SH-SY5Y (cell line): ENCODE data around the gene ZNF710.

Experiments
- GATA2 ChIP-seq: IDR thresholded peaks from 2 replicates; pipeline ENCODE4 v1.6.1; 2011; ENCODE audit warnings: mild to moderate bottlenecking, low read depth, low read length
- GATA3 ChIP-seq: IDR thresholded peaks from 2 replicates; pipeline ENCODE4 v1.6.1; 2011; ENCODE audit warnings: low read depth, mild to moderate bottlenecking, low read length, moderate library complexity

Gene ZNF710

DNA sequence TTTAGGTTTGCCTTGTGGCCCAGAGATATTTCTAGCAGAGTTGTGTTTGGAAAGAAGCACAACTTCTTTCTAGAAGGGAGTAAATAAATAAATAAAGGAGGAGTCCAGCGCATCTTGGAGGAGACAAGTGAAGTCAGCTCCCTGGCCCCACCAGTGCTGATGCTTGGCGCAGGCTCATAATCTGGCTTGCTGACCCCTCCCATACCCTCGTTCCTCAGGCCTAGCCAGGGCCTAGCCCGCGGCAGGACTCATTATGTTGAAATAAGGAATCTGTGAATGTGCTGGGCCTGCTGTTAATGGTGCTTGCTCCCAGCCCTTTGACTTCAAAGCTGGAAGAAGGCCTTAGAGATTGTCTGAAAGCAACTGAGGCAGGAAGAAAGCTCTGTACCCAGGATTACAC, 3.1 kb downstream of the ZNF710 start:
- no peak for TF ChIP-seq GATA2
- TF ChIP-seq GATA3: no peak

GRCh38 chr15:90004671-90005070, 3.5 kb downstream of the ZNF710 start:
- TF ChIP-seq GATA3 (no peak), GATA2 (no peak)

GRCh38 chr15:90006217-90007075, 5.3 kb downstream of the ZNF710 start:
- TF ChIP-seq GATA3 (no peak), GATA2 (no peak)

DNA sequence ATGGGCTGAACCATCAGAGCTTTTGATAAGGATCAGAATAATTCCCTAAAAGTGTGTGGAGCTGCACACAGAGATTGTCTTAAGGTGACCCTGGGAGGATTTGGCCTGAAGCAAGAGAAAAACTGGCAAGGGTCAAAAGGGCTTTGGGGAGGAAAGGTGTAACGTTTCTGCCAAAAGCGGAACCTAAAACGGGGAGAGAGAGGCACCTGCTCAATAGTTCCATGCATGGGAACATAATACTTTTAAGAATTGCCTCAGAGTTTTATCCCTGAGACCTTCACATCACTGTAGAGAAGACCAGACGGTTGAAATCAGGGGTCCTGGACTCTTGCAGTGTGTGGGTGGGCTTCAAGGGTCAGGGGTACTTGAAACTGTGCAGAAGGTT, 5.9 kb downstream of the ZNF710 start:
- no peak for TF ChIP-seq GATA3
- TF ChIP-seq GATA2: no peak

GRCh38 chr15:90008607-90009006, 7.5 kb downstream of the ZNF710 start:
- no peak for TF ChIP-seq GATA3
- TF ChIP-seq GATA2: no peak

DNA sequence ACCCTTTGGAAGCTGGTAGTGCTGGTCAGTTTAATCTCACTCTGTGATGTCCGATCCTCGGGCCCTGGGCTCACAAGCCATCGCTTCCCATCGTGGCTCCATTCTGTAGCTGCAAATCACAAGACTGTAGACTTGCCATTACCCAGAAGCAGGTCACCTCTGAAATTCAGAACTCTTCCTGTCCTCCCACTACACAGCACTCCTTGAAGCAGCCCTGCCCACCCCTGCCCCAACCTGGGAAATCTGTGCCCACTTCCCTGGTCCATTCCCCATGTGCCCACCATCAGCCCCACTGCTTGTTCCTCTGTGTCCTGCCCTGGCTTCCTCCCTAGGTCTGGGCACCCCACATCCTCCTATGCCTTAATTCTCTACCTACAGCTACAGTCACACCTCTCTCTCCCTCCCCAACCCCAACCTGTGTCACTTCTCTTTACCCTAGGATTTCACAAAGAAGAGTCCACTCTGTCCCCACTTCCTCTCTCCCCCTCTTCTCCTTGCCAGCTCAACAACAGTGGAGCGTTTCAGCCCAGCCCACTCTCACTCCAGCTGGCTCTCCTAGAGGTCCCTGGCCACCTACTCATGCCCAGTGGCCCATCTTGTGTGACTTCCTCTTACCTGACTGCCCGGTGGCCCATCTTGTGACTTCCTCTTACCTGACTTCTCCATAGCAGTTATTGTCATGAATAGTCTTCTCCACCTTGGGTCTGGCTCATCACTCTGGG, 8.3 kb downstream of the ZNF710 start:
- TF ChIP-seq GATA3 (no peak), GATA2 (no peak)

DNA sequence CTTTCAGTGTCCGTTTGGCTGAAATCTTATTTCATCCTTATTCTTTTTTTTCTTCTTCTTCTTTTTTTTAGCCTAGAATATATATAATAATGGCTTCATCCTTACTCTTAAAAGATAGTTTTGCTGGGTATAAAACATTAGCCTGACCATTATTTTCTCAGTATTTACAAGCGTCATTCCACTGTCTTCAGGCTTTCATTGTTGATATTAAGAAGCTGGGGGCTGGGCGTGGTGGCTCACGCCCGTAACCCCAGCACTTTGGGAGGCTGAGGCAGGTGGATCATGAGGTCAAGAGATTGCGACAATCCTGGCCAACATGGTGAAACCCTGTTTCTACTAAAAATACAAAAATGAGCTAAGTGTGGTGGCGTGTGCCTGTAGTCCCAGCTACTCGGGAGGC, 10.6 kb downstream of the ZNF710 start:
- no peak for TF ChIP-seq GATA2
- TF ChIP-seq GATA3: no peak

- TF ChIP-seq GATA2: no peak
- TF ChIP-seq GATA3: no peak
These were observed 12.4 kb downstream of the ZNF710 start for GRCh38 chr15:90013503-90013937.

DNA sequence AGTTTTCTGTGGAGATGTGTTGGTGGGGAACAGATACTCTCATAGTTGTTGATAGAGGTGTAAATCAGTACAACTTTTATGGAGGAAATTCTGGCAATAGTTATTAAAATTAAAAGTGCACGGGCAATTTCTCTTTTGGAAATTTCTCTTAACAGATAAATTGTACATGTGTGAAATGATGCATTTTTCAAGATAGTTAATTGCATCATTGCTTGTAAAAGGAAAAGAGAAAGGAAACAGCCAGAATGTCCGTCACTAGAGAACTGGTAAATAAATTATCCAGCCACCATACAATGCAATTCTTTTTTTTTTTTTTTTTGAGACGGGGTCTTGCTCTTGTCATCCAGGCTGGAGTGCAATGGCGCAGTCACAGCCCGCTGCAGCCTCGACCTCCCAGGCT, 14.2 kb downstream of the ZNF710 start:
- TF ChIP-seq GATA2 (no peak), GATA3 (no peak)

- TF ChIP-seq GATA3 (no peak), GATA2 (no peak)
These were observed 14.6 kb downstream of the ZNF710 start for GRCh38 chr15:90015749-90016148.

DNA sequence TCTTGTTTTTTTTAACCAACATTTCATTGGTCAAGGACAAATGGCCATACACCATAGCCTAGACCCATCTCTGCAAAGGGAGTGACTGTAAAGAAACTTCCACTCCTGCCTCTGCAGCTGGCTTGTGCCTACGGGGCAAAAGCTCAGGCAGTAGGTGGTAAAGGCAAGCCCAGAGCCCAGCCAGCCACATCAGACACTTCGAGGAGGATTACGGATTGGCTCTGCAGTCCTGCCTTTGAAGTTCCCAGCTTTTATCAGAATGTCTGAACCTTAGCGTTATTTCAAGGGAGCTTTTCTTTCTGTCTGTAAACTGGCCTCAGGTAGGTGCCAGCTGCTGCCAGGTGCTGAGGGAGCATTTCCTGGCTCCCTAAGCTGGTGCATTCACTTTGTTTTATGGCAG, 15.6 kb downstream of the ZNF710 start:
- TF ChIP-seq GATA2 (no peak), GATA3 (no peak)

GRCh38 chr15:90018216-90018831, 17.2 kb downstream of the ZNF710 start:
- TF ChIP-seq GATA3: no peak
- no peak for TF ChIP-seq GATA2

DNA sequence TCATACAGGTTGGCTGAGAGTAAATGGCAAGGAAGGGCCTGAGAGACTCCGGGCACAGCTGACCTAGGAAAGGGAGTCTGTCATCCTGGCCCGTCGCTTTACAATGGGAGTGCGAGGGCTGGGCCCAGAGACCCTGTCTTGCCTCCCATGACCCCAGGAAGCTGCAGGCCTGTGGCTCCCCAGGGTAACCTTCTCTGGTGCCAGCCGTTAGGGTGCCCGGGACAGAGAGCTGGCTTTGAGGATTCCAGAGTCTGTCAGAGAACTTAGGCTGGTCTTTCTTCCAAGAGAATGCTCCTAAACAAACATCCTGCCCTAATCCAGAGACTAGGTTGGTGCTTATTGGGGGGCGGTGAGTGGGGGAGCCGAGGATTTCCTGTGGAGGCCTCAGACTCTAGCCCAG, 18.5 kb downstream of the ZNF710 start:
- TF ChIP-seq GATA3: no peak
- TF ChIP-seq GATA2: no peak

DNA sequence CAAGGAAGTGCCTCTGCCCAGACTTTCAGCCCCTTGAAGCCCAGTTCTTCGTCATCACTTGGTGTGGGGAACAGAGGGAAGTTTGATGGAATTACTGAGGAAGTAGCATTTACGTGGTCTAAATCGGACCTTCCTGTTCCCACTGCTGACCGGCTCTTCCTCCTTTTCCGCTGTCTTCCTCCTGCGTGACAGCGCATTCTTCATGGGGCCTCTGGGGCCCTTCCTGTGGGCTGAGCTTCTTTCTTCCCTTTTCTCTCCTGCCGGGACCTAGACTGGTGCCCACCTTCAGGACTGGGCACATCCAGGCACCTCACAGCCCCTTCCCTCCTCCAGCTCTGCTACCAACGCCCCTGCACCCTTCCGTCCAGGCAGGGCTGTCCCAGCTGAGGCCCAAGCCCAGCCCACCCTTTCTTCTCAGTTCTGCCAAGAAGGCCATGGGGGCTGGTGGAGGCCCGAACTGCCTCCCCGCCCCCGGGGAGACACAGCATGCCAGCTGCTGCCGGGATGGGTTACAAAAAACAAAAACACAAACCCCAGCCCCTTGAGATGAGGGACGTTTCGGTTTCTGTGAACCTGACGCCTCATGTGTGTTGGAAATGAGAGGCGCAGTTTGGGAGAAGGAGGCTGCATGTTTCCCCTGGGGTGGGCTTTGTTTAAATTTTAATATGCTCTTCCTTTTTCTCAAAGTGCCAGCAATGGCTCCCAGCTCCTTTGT, 19.1 kb downstream of the ZNF710 start:
- TF ChIP-seq GATA2 (no peak), GATA3 (no peak)
